Activated CD4-positive, alpha-beta T cell treated with anti-CD3 and anti-CD28 coated beads for 4 hours (primary cell): ENCODE results near the gene BSPRY.
"Not testable (repeated sequence)": the region's sequence is repeated elsewhere in the genome, so short reads cannot be mapped to it uniquely, and the experiment has no call there.

ENCODE experiments used
- DNase-seq, 2 donors: peaks; one replicate each; pipeline ENCODE4 v3.0.0-alpha.2; 2020

Gene BSPRY

GRCh38 chr9:113395000-113395861 lies 45.9 kb downstream of the BSPRY start:
- DNase-seq: no peak

- DNase-seq: no peak
Observed at GRCh38 chr9:113397203-113397631, 47.9 kb downstream of the BSPRY start.

DNA sequence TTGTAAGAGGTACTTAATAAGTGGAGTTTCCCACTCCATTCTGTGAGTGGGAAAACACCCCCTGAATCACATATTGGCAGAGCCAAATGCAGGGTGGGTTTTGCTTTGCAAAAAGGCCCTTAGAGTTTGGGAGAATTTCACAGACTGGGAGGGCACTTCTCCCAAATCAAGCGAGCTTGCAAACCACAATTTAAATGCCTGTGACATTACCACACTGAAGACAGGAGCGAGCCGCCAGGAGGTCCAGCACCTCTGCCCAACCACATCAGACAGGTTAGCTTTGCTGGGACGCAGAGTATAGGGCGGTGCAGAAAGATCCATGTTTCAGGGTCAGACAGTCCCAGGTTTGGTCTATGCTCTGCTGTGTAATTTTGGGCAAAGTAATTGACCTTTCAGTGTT lies 49.5 kb downstream of the BSPRY start:
- DNase-seq: no peak

- no peak for DNase-seq
Observed at GRCh38 chr9:113399646-113400200, 50.4 kb downstream of the BSPRY start.

- DNase-seq: peak; percentile 99 to 100
Observed at GRCh38 chr9:113401027-113401792, 51.9 kb downstream of the BSPRY start, which contains the start of gene ALAD. TSS of gene ALAD (minus strand) at chr9:113401284. CDS start at chr9:113393559, 7,725 bp downstream.

DNA sequence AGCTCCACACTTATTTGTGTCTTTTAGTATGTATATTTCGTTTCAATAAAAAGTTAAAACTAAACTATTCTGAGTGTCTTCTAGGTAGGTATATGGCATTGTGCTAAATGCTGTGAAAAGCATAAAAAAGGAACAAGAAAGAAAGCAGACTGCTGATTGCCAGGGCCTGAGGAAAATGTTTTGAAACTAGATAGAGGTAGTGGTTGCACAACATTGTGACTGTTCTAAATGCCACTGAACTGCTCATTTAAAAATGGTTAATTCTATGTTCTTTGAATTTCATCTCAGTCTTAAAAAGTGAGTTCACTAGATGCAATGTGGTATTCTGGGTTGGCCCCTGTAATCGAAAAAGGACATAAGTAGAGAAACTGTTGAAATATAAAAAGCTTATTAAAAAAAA lies 54.3 kb downstream of the BSPRY start:
- DNase-seq: no peak

- not testable (repeated sequence) for DNase-seq
Observed at GRCh38 chr9:113406353-113406752, 57.0 kb downstream of the BSPRY start.

GRCh38 chr9:113406873-113407511 lies 57.7 kb downstream of the BSPRY start:
- peak; percentile 41 for DNase-seq

DNA sequence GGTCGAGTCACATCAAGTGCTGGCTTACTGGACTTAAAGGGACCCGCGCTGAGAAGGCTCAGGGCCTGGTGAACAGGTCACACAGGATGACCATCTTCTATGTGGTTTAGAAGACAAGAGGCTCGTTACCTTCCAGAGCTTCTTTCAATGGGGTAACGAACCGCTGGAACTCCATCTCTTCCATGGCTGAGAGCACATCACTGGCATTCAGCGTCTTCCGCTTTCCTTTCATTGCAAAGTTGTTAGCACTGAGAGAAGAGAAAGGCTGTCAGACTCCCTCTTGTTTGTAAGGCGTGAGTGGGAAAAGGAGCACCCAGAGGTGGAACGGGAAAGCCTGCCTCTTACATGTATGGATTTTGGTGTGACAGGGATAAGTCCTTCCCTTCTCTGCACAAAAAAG lies 60.1 kb downstream of the BSPRY start:
- no peak for DNase-seq

GRCh38 chr9:113409883-113410206 lies 60.5 kb downstream of the BSPRY start:
- DNase-seq: no peak

DNA sequence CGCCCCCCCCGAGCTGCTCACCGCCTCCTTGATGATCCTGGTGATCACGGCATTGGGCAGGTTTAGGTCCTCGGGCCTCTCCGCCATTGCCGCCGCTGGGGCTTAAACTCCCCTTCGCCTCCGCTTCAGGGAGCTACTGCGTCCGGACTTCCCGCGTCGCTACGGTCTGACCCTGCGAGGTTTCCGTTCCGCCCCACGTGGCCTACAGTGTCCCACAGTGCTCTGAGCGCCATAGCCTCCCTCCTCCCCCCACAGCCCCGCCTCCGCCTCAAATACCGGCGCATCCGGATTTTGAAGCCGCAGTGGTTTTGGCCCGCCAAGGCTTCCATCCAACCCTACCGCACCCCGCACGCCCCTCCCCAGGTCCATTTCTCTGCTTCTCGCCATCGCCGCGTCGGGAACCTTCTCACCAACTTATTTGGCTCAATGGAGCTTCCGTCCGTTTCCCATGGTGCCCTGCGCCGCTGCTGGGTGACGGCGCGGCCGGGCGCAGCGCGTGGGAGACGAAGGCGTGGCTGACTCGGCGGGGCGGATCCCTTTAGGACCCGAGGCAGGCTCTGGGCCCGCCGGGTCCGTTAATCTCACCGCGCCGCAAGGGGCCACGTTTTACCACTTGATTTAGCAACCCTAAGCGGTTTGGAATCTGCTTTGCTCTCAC lies 61.0 kb downstream of the BSPRY start, which contains the start of the genes C9orf43 and POLE3:
C9orf43 (plus strand) TSS at position 541 of the 658 bp plus-strand sequence. CDS start 2,747 bp downstream, outside the sequence.
POLE3 (minus strand) TSS at position 469 of the 658 bp plus-strand sequence; CDS start at position 87, 382 bp downstream.
- DNase-seq: peak; percentile 93 to 94

GRCh38 chr9:113416149-113416721 lies 66.9 kb downstream of the BSPRY start:
- DNase-seq: no peak

DNA sequence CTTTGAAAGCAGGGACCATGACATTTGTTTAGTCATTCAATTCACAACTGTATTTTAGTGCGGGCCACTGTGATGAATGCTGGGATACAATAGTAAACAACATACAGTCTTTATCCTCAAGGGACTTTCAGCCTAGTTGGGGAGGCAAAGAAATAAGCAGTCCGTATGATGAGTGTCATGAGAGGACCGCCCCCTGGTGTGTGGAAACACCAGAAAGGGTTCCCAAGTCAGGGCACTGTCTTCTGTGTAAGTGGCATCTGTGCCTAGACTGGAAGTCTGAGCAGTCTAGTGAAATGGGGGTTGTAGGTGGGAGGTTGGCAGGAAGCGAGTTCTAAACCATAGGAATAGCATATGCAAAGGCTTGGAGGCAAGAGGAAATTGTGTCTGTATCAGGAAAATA lies 68.0 kb downstream of the BSPRY start:
- no peak for DNase-seq
